HepG2 (cell line): Measurements from ENCODE around the gene ARHGAP20. TPM values are rescaled to one million over a fixed set of nuclear protein-coding genes. Genes with fewer than 3 reads are reported as not detected.

Experiments
- ATAC-seq: fragments of 200-7000 bp; cut with Tn5 transposase; 3 replicates; pipeline ENCODE4 v1.9.1; 2020; ENCODE audit warnings: mild to moderate bottlenecking, moderate library complexity
- BruUV-seq: library from RNA; stranded (reverse); fragments of 400-500 nt; replicated peaks from 2 replicates; lab custom pipeline; 2021; lab: Mats Ljungman, UMichigan
- CTCF ChIA-PET: fragments of 300-600 bp; formaldehyde crosslinking; extraction: SDS; loops from one replicate; lab custom pipeline; 2021; ENCODE audit warnings: low total read pairs, inconsistent platforms, low intra/inter-chr PET ratio; lab: Yijun Ruan, JAX
- POLR2A ChIA-PET: fragments of 350-600 bp; sonication (Branson Sonifier 250); formaldehyde crosslinking; loops from one replicate; lab custom pipeline; 2020; ENCODE audit warnings: antibody characterized with exemption, inconsistent platforms; lab: Yijun Ruan, JAX
- DNase-seq: peaks from one replicate; pipeline ENCODE4 v3.0.0-alpha.2; 2015; ENCODE audit warnings: low spot score
- FAIRE-seq: peaks from 3 replicates; lab custom pipeline; 2011; peaks lifted over from hg19 to GRCh38; lab: Jason Lieb, UNC
- H2AFZ ChIP-seq: one replicate; pipeline ENCODE4 v1.6.1; 2011; ENCODE audit warnings: low read length, inconsistent platforms
- H3K27ac ChIP-seq: fragments of 300-600 bp; 3 replicates; pipeline ENCODE4 v1.8.0; 2011; ENCODE audit warnings: mixed run types, mild to moderate bottlenecking, mixed read lengths, low read length, inconsistent platforms; ENCODE audit not compliant: insufficient read depth; ENCODE audit errors: extremely low read length
- H3K27me3 ChIP-seq, 2 experiments: fragments of 200-600 bp in 1 of 2; 2 replicates in 1 of 2; 3 replicates in 1 of 2; pipeline versions ENCODE4 v1.6.0 to v1.8.0; 2011; ENCODE audit warnings: low read length in 2 of 2, mild to moderate bottlenecking in 2 of 2, moderate library complexity in 2 of 2, inconsistent platforms in 1 of 2; ENCODE audit not compliant: insufficient read depth in 2 of 2, control insufficient read depth in 1 of 2
- H3K36me3 ChIP-seq, 2 experiments: fragments of 200-600 bp in 1 of 2; replicated peaks in 1 of 2; 2 replicates in 1 of 2; 3 replicates in 1 of 2; pipeline versions ENCODE4 v1.5.1 to v1.8.0; 2011; ENCODE audit warnings: low read length in 2 of 2, inconsistent platforms in 1 of 2; ENCODE audit not compliant: insufficient read depth in 2 of 2, control insufficient read depth in 1 of 2
- H3K4me1 ChIP-seq: 2 replicates; pipeline ENCODE4 v1.5.1; 2012; ENCODE audit warnings: low read length, inconsistent platforms; ENCODE audit not compliant: insufficient read depth
- H3K4me2 ChIP-seq: 2 replicates; pipeline ENCODE4 v1.6.0; 2011; ENCODE audit warnings: low read depth, low read length, inconsistent platforms
- H3K4me3 ChIP-seq, 3 experiments: fragments of 200-600 bp in 1 of 3; sonication (generic), shearing (Covaris generic) in 1 of 3; replicated peaks in 1 of 3; 2 replicates each; pipeline ENCODE4 v1.5.1; 2011 to 2016; ENCODE audit warnings: low read length in 3 of 3, inconsistent platforms in 2 of 3, low read depth in 2 of 3, mild to moderate bottlenecking in 2 of 3, control low read depth in 1 of 3, mixed read lengths in 1 of 3; ENCODE audit not compliant: insufficient read depth in 1 of 3
- H3K79me2 ChIP-seq: one replicate; pipeline ENCODE4 v1.6.1; 2011; ENCODE audit warnings: low read length, inconsistent platforms; ENCODE audit not compliant: insufficient read depth
- H3K9ac ChIP-seq: 2 replicates; pipeline ENCODE4 v1.6.0; 2011; ENCODE audit warnings: mild to moderate bottlenecking, low read depth, low read length, inconsistent platforms; ENCODE audit not compliant: insufficient read depth
- H3K9me3 ChIP-seq: 2 replicates; pipeline ENCODE4 v1.5.1; 2012; ENCODE audit warnings: mild to moderate bottlenecking, low read length
- H4K20me1 ChIP-seq: 2 replicates; pipeline ENCODE4 v1.6.0; 2011; ENCODE audit warnings: inconsistent platforms, mild to moderate bottlenecking, low read length, moderate library complexity; ENCODE audit not compliant: insufficient read depth
- CTCF ChIP-seq: sonication (generic); formaldehyde crosslinking; IDR thresholded peaks from 2 replicates; pipeline ENCODE4 v1.5.0; 2020; ENCODE audit warnings: mild to moderate bottlenecking, missing genetic modification reagents, moderate library complexity
- DMTF1 ChIP-seq: sonication (generic); formaldehyde crosslinking; IDR thresholded peaks from 2 replicates; pipeline ENCODE4 v1.4.0; 2020; ENCODE audit warnings: mild to moderate bottlenecking, missing genetic modification reagents
- ERF ChIP-seq: IDR thresholded peaks from 2 replicates; pipeline ENCODE4 v1.6.1; 2018; ENCODE audit warnings: missing biosample characterization, missing genetic modification reagents
- GATA4 ChIP-seq: sonication (generic); IDR thresholded peaks from 2 replicates; pipeline ENCODE4 v1.6.1; 2016; ENCODE audit warnings: antibody characterized with exemption, low read depth, borderline replicate concordance
- HNRNPUL1 ChIP-seq: fragments of 200-400 bp; formaldehyde crosslinking; IDR thresholded peaks from 2 replicates; pipeline ENCODE4 v1.6.1; 2017; ENCODE audit warnings: low read depth, mild to moderate bottlenecking, low read length, moderate library complexity
- MBNL3 ChIP-seq: fragments of 250-450 bp; sonication (Bioruptor Pico); conservative IDR thresholded peaks from 2 replicates; pipeline ENCODE4 v1.8.0; 2022; ENCODE audit warnings: mild to moderate bottlenecking, inconsistent platforms
- SNAI1 ChIP-seq: sonication (generic); formaldehyde crosslinking; IDR thresholded peaks from 2 replicates; pipeline ENCODE4 v1.5.0; 2020; ENCODE audit warnings: mild to moderate bottlenecking, missing genetic modification reagents, borderline replicate concordance
- WIZ ChIP-seq: sonication (generic); formaldehyde crosslinking; IDR thresholded peaks from 2 replicates; pipeline ENCODE4 v1.5.1; 2020; ENCODE audit warnings: mild to moderate bottlenecking, missing genetic modification reagents
- ZNF160 ChIP-seq: sonication (generic); formaldehyde crosslinking; IDR thresholded peaks from 2 replicates; pipeline ENCODE4 v1.8.0; 2022; ENCODE audit warnings: mild to moderate bottlenecking, inconsistent platforms, missing genetic modification reagents
- ZNF276 ChIP-seq: sonication (generic); formaldehyde crosslinking; IDR thresholded peaks from 2 replicates; pipeline ENCODE4 v1.4.0; 2020; ENCODE audit warnings: mild to moderate bottlenecking, low read depth, missing genetic modification reagents
- ZNF672 ChIP-seq: sonication (generic); formaldehyde crosslinking; IDR thresholded peaks from 2 replicates; pipeline ENCODE4 v1.8.1; 2022; ENCODE audit warnings: missing genetic modification reagents
- ZNF768 ChIP-seq: sonication (generic); formaldehyde crosslinking; IDR thresholded peaks from 2 replicates; pipeline ENCODE4 v1.4.0; 2020; ENCODE audit warnings: missing genetic modification reagents
- WGBS: methylation state at CpG from one replicate; pipeline ENCODE4 v1.1.6; 2017; ENCODE audit warnings: low lambda C conversion rate; 5-methylcytosine and 5-hydroxymethylcytosine counted together
- in situ Hi-C: cut with HindIII; loops from 2 replicates; pipeline ENCODE4 v1.10.0; 2017; ENCODE audit warnings: low pct_unique_long_range_greater_than_20kb; ENCODE audit not compliant: extremely low pct_ligation_motif_present
- intact Hi-C: fragments of 100-400 bp; cut with micrococcal nuclease; formaldehyde crosslinking; loops from one replicate; pipeline ENCODE4 v1.10.0; 2022; ENCODE audit not compliant: unreplicated experiment
- polyA plus RNA-seq, 8 experiments: library from polyadenylated mRNA; depleted of rRNA in 3 of 8; stranded (reverse) in 7 of 8; unstranded in 1 of 8; fragments of >200 nt; fragmentation: Illumina TruSeq in 4 of 8; extraction: Trizol in 4 of 8; gene quantifications; 2 replicates each; pipeline versions ENCODE4 v1.2.1 to v1.2.3, GENCODE V29; 2011 to 2016; ENCODE audit warnings: low read depth in 4 of 8, missing spikeins in 1 of 8, mixed read lengths in 1 of 8; ENCODE audit not compliant: insufficient read depth in 1 of 8
- total RNA-seq, 5 experiments: library from RNA; depleted of rRNA; stranded (reverse); fragments of >200 nt; fragmentation: Illumina TruSeq; extraction: Trizol; gene quantifications; 2 replicates each; pipeline ENCODE4 v1.2.3, GENCODE V29; 2016; ENCODE audit warnings: low read depth in 1 of 5

ARHGAP20 gene
- total and polyA plus RNA-seq, 2 of the 13 experiments (the other 11 are each of a cell fraction or from before 2014, with no cell fraction given): not detected

- no TSS peak for BruUV-seq
- Histone ChIP-seq H3K36me3 (no peaks in the 10 kb centered on the region), H3K9me3 (no peaks in the 10 kb centered on the region), H3K79me2 (no peaks in the 10 kb centered on the region), H3K4me1 (no peaks in the 10 kb centered on the region), H3K4me3 (no peak overlapping the region), H3K4me2 (no peak overlapping the region), H3K27ac (no peak overlapping the region), H3K27me3 (no peaks in the 10 kb centered on the region), H3K9ac (no peak overlapping the region), H2AFZ (no peak overlapping the region), H4K20me1 (no peaks in the 10 kb centered on the region)
- TF ChIP-seq CTCF (CRISPR knock-in tag) (0 out of 2 replicates have a peak, but pooled peaks have one; percentile 7), MBNL3 (CRISPR knock-in tag) (no peak)
- in situ Hi-C loops: no loop called here
- 0% methylated on average over 1 of the region's 1 CpG for WGBS
- FAIRE-seq (no peak), ATAC-seq (no peak; the same call in 2 of the 3 replicates), DNase-seq (no peak)
- POLR2A ChIA-PET: no interaction called here
- intact Hi-C loops: no loop called here
- CTCF ChIA-PET: no interaction called here
Measured at GRCh38 chr11:110738641-110739040, 26.4 kb upstream of the ARHGAP20 start.

- POLR2A ChIA-PET: no interaction called here
- no peak for FAIRE-seq
- intact Hi-C loops (no loop called here), in situ Hi-C loops (no loop called here)
- no peaks in the 10 kb centered on the region for H3K4me1 ChIP-seq
- H3K9ac ChIP-seq: no peak overlapping the region
- H3K27me3 ChIP-seq: no peaks in the 10 kb centered on the region
- no peak overlapping the region for H3K27ac ChIP-seq
- no peaks in the 10 kb centered on the region for H3K9me3 ChIP-seq
- no peaks in the 10 kb centered on the region for H4K20me1 ChIP-seq
- no peak for ATAC-seq
- WGBS: 2% methylated on average over 2 of the region's 2 CpGs
- H3K4me2 ChIP-seq: no peak overlapping the region
- BruUV-seq: no TSS peak
- H3K4me3 ChIP-seq: no peak overlapping the region
- no peak for DNase-seq
- no peaks in the 10 kb centered on the region for H3K79me2 ChIP-seq
- H3K36me3 ChIP-seq: no peaks in the 10 kb centered on the region
- no peak overlapping the region for H2AFZ ChIP-seq
- CTCF ChIA-PET: no interaction called here
- TF ChIP-seq WIZ (CRISPR knock-in tag) (no peak), SNAI1 (no peak), ZNF276 (CRISPR knock-in tag) (no peak), HNRNPUL1 (no peak), DMTF1 (CRISPR knock-in tag) (no peak), ZNF768 (CRISPR knock-in tag) (no peak), ZNF160 (CRISPR knock-in tag) (no peak), ZNF672 (no peak), ERF (CRISPR knock-in tag) (no peak), GATA4 (no peak)
Measured at GRCh38 chr11:110737593-110737992, 25.4 kb upstream of the ARHGAP20 start.
